Measurements from ENCODE around the gene NCF4. TPM values are rescaled to one million over a fixed set of nuclear protein-coding genes. Genes with fewer than 3 reads are reported as not detected.

The NCF4 gene
- total and polyA plus RNA-seq, 9 of the 15 experiments (the other 6 are each of a cell fraction or from before 2014, with no cell fraction given) = 0.04 to 0.95 (median 0.33) TPM

GRCh38 chr22:36816339-36816635 lies 44.5 kb upstream of the NCF4 start:
- H3K9me1 ChIP-seq (ENCODE audit: control insufficient read depth, insufficient read depth, low read length) = no peaks in the 10 kb centered on the region
- no peak overlapping the region for H3K4me3 ChIP-seq
- H3K27ac ChIP-seq (ENCODE audit: extremely low read depth, low read depth, low read length) = no peak overlapping the region
- no peak overlapping the region for H2AFZ ChIP-seq (ENCODE audit: low read depth, low read length)
- no peaks in the 10 kb centered on the region for H3K9me3 ChIP-seq (replicated peaks; ENCODE audit: control insufficient read depth, insufficient read depth, low read depth, low read length)
- intact Hi-C loops (cut with micrococcal nuclease) (no loop called here), in situ Hi-C loops (cut with MboI) (no loop called here)
- peaks cover 0 to 12% of the 10 kb centered on the region in 2 experiments; a peak in 2 of 5 replicates for H3K4me1 ChIP-seq (replicated peaks in 1 of 2; ENCODE audit: control insufficient read depth in 2 of 2, insufficient read depth in 2 of 2, low read length in 2 of 2)
- H3K36me3 ChIP-seq (ENCODE audit: control insufficient read depth, insufficient read depth, low read length) = no peaks in the 10 kb centered on the region
- no peak overlapping the region for H3K4me2 ChIP-seq (ENCODE audit: insufficient read depth, low read length)
- H4K20me1 ChIP-seq (replicated peaks; ENCODE audit: control insufficient read depth, insufficient read depth, low read length) = peaks cover 6% of the 10 kb centered on the region; the same call in 1 of the 2 replicates
- 0% methylated on average over 7 of the region's 12 CpGs for WGBS (ENCODE audit: insufficient coverage, low coverage, missing lambda C conversion rate)
- no peak for ATAC-seq
- ChIA-PET POLR2A (no interaction called here), CTCF (ENCODE audit: low intra/inter-chr PET ratio) (no interaction called here)
- no peak for FAIRE-seq
- no peaks in the 10 kb centered on the region for H3K79me2 ChIP-seq (ENCODE audit: control insufficient read depth, insufficient read depth, low read length)
- H3K9ac ChIP-seq (ENCODE audit: insufficient read depth in 1 of 2, low read depth in 2 of 2, low read length in 2 of 2) = no peak overlapping the region
- H3K27me3 ChIP-seq (ENCODE audit: control insufficient read depth in 2 of 2, insufficient read depth in 2 of 2, low read length in 2 of 2) = peaks cover 5 to 50% of the 10 kb centered on the region in 2 experiments; a peak in 3 of 5 replicates
- BruUV-seq (replicated peaks) = no TSS peak
- no peak for DNase-seq (ENCODE audit: extremely low read depth in 1 of 4, low spot score in 3 of 4)
- TF ChIP-seq ZNF75A (CRISPR knock-in tag; IDR thresholded peaks at IDR 0.05) (no peak), TSHZ1 (CRISPR knock-in tag; IDR thresholded peaks at IDR 0.05) (no peak), RBM17 (IDR thresholded peaks at IDR 0.05; ENCODE audit: borderline replicate concordance, low read depth, low read length) (no peak), NCOA2 (IDR thresholded peaks at IDR 0.05; ENCODE audit: partially characterized antibody in 2 of 2) (no peak), E2F6 (IDR thresholded peaks at IDR 0.05; ENCODE audit: borderline replicate concordance in 1 of 2, extremely low read depth in 1 of 2, insufficient read depth in 1 of 2, insufficient read length in 1 of 2, low read depth in 1 of 2, low read length in 1 of 2, poor library complexity in 1 of 2, severe bottlenecking in 1 of 2) (no peak), HNRNPUL1 (IDR thresholded peaks at IDR 0.05; ENCODE audit: low read length) (no peak), CEBPG (CRISPR knock-in tag; IDR thresholded peaks at IDR 0.05) (no peak), CEBPG (tag; conservative IDR thresholded peaks at IDR 0.05 in 1 of 2, IDR thresholded peaks at IDR 0.05 in 1 of 2) (no peak), MCM3 (IDR thresholded peaks at IDR 0.05) (no peak)

Measured in K562 (cell line).